Lower lobe of right lung (tissue), 2 donors: ENCODE measurements around the gene SRSF1. TPM values are rescaled to one million over a fixed set of nuclear protein-coding genes. Genes with fewer than 3 reads are reported as not detected.

Experiments
- ATAC-seq, 2 donors: fragments of 200-7000 bp; cut with Tn5 transposase; one replicate each; pipeline ENCODE4 v1.9.1; 2020 to 2022; ENCODE audit warnings: mild to moderate bottlenecking in 2 of 2, moderate library complexity in 2 of 2
- DNase-seq: peaks from one replicate; pipeline ENCODE4 v3.0.0-alpha.2; 2020
- H3K27ac ChIP-seq: fragments of 200-600 bp; one replicate; pipeline ENCODE4 v1.8.0; 2022
- H3K27me3 ChIP-seq: fragments of 200-600 bp; one replicate; pipeline ENCODE4 v1.8.0; 2022; ENCODE audit warnings: low read depth
- H3K36me3 ChIP-seq: fragments of 200-600 bp; one replicate; pipeline ENCODE4 v1.8.0; 2022; ENCODE audit warnings: mild to moderate bottlenecking
- H3K4me1 ChIP-seq: fragments of 200-600 bp; one replicate; pipeline ENCODE4 v1.8.0; 2022
- H3K4me3 ChIP-seq: fragments of 200-600 bp; one replicate; pipeline ENCODE4 v1.8.0; 2022; ENCODE audit warnings: mild to moderate bottlenecking
- H3K9me3 ChIP-seq: fragments of 200-600 bp; one replicate; pipeline ENCODE4 v1.8.0; 2022
- CTCF ChIP-seq: fragments of 200-600 bp; IDR thresholded peaks from one replicate; pipeline ENCODE4 v1.8.0; 2022; ENCODE audit warnings: antibody characterized with exemption, mild to moderate bottlenecking
- intact Hi-C: fragments of 100-400 bp; cut with DNase I; formaldehyde crosslinking; loops from one replicate; pipeline ENCODE4 v1.11.0; 2022
- total RNA-seq: library from RNA; stranded (reverse); fragmentation: NEBNext Ultra II Directional; extraction: Animal tissue kit (Norgen Biotek cat#: 25700); gene quantifications from one replicate; pipeline ENCODE4 v1.2.1, GENCODE V29; 2021
- donor health status: DM: no; HTN: yes; CAD: no; lungs with severe emphysema.

Gene SRSF1
- total RNA-seq, 1 donor from 2014 or later: 159 TPM

GRCh38 chr17:57999496-58000017 lies 7.5 kb downstream of the SRSF1 start:
- DNase-seq (no peak), ATAC-seq (peak; percentile 82 to 86)
- H3K4me3 ChIP-seq: no peak overlapping the region
- H3K27ac ChIP-seq: no peak overlapping the region
- peak; percentile 94 for TF ChIP-seq CTCF
- intact Hi-C loops: loop anchor here (10.0 kb wide), 2 partner anchors 105 to 145 kb away; partner anchors contain the start of gene MRPS23
- peaks cover 66% of the 10 kb centered on the region for H3K36me3 ChIP-seq
- no peaks in the 10 kb centered on the region for H3K9me3 ChIP-seq
- peaks cover 46% of the 10 kb centered on the region for H3K4me1 ChIP-seq
- no peaks in the 10 kb centered on the region for H3K27me3 ChIP-seq

- Histone ChIP-seq H3K4me3 (no peak overlapping the region), H3K9me3 (no peaks in the 10 kb centered on the region), H3K4me1 (peaks cover 46% of the 10 kb centered on the region), H3K36me3 (peaks cover 61% of the 10 kb centered on the region), H3K27ac (no peak overlapping the region), H3K27me3 (no peaks in the 10 kb centered on the region)
- intact Hi-C loops: loop anchor here (10.0 kb wide), 2 partner anchors 104 to 144 kb away; partner anchors contain the start of gene MRPS23
- DNase-seq (no peak), ATAC-seq (no peak)
- no peak for TF ChIP-seq CTCF
These were observed 8.0 kb downstream of the SRSF1 start for GRCh38 chr17:57999010-57999495.

- Histone ChIP-seq H3K27me3 (no peaks in the 10 kb centered on the region), H3K27ac (no peak overlapping the region), H3K4me1 (peaks cover 46% of the 10 kb centered on the region), H3K36me3 (peaks cover 43% of the 10 kb centered on the region), H3K9me3 (no peaks in the 10 kb centered on the region), H3K4me3 (no peak overlapping the region)
- intact Hi-C loops: loop anchor here (10.0 kb wide), 2 partner anchors 102 to 142 kb away; partner anchors contain the start of gene MRPS23
- no peak for DNase-seq
- no peak for ATAC-seq
- TF ChIP-seq CTCF: no peak
These were observed 9.8 kb downstream of the SRSF1 start for GRCh38 chr17:57997085-57997809.

- peak; percentile 91 to 92 for ATAC-seq
- TF ChIP-seq CTCF: peak; percentile 62
- no peak for DNase-seq
- no peaks in the 10 kb centered on the region for H3K9me3 ChIP-seq
- H3K36me3 ChIP-seq: peaks cover 23% of the 10 kb centered on the region
- H3K4me3 ChIP-seq: no peak overlapping the region
- peak overlapping the region; percentile 42 for H3K27ac ChIP-seq
- H3K27me3 ChIP-seq: no peaks in the 10 kb centered on the region
- peaks cover 39% of the 10 kb centered on the region for H3K4me1 ChIP-seq
- intact Hi-C loops: loop anchor here (10.0 kb wide), 2 partner anchors 101 to 141 kb away; partner anchors contain the start of gene MRPS23
These were observed 11.7 kb downstream of the SRSF1 start for GRCh38 chr17:57995076-57995956.

- no peak overlapping the region for H3K27ac ChIP-seq
- intact Hi-C loops: loop anchor here (10.0 kb wide), 2 partner anchors 100 to 140 kb away; partner anchors contain the start of gene MRPS23
- peaks cover 31% of the 10 kb centered on the region for H3K4me1 ChIP-seq
These were observed 12.6 kb downstream of the SRSF1 start for GRCh38 chr17:57994436-57994835.

More at GRCh38 chr17:57994436-57994835, 12.6 kb downstream of the SRSF1 start:
- H3K36me3 ChIP-seq: peaks cover 20% of the 10 kb centered on the region
- ATAC-seq: no peak
- no peaks in the 10 kb centered on the region for H3K9me3 ChIP-seq
- H3K27me3 ChIP-seq: no peaks in the 10 kb centered on the region
- no peak overlapping the region for H3K4me3 ChIP-seq
- TF ChIP-seq CTCF: no peak
- DNase-seq: no peak
